ENCODE measurements around the gene THAP11.
"Not testable (repeated sequence)": the region's sequence is repeated elsewhere in the genome, so short reads cannot be mapped to it uniquely, and the experiment has no call there.

THAP11 gene

DNA sequence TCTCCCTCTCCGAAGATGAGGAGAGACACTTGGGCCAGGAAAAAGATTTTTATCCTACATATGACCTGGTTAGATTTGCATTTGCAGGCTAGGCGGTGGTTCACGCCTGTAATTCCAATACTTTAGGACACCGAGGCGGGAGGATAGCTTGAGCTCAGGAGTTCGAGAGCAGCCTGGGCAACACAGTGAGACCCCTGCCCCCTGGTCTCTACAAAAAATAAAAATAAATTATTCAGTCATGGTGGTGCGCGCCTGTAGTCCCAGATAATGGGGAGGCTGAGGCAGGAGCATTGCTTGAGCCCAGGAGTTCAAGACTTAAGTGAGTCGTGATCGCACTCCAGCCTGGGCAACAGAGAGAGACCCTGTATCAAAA is 7.9 kb upstream of the THAP11 start:
- DNase-seq (ENCODE audit: low read depth in 3 of 3, low spot score in 1 of 3), result no peak

DNA sequence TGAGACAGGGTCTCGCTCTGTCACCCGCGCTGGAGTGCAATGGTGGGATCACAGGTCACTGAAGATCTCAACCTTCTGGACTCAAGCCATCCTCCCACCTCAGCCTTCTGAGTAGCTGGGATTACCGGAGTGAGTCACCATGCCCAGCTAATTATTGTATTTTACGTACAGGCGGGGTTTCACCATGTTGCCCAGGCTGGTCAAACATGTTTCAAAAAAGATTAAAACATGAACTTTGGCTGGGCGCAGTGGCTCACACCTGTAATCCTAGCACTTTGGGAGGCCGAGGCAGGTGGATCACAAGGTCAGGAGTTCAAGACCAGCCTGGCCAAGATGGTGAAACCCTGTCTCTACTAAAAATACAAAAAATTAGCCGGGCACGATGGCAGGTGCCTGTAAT is 4.9 kb upstream of the THAP11 start:
- not testable (repeated sequence) for DNase-seq (ENCODE audit: low read depth in 3 of 3, low spot score in 1 of 3)

DNA sequence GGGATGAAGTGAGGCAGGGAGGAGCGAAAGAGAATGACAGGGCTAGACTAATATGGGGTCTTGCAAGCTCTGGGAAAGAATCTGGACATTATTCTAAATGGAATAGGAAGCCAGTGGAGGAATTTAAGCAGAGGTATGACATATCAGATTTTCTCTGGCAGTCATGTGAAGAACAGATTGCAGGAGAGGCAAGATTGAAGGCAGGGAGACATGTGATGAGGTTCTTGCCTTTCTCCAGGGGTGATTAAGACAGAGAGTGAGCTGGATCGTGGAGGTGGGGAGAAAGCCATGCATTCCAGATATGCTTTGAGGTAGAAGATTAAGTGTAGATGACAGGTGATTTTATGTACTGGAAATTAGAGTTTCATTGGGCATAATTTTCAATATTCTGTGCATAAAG is 4.3 kb upstream of the THAP11 start:
- no peak for DNase-seq (ENCODE audit: low read depth in 3 of 3, low spot score in 1 of 3)

DNA sequence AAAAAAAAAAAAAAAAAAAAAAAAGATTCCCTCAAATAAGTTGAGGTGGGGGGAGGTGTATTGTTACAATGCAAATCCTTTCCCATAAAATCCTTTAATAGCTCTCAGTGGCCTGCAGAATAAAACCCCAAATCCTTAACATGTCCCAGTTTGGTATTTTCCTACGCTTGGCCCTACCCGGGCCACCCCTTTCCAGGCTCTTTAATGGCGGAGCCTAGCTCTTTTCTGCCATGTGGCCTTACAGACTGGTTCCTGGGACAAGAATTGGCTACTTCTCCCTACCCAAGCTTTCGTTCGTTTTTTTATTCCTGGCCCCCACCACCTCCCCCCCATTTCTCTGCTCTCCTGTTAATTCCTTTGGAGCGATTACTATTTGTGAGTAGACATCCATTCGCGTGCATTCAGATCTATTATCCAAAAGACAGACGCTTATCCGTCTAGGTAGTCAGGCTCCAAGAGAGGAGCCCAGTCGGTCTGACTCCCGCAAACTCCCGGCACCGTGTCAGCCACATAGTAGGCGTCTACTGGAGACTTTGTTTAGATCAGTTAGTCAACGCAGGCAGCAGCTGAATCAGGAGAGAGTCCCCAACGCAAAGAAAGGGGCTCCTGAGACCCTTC is 813 bp upstream of the THAP11 start:
- no peak for DNase-seq (ENCODE audit: low read depth in 3 of 3, low spot score in 1 of 3)

DNA sequence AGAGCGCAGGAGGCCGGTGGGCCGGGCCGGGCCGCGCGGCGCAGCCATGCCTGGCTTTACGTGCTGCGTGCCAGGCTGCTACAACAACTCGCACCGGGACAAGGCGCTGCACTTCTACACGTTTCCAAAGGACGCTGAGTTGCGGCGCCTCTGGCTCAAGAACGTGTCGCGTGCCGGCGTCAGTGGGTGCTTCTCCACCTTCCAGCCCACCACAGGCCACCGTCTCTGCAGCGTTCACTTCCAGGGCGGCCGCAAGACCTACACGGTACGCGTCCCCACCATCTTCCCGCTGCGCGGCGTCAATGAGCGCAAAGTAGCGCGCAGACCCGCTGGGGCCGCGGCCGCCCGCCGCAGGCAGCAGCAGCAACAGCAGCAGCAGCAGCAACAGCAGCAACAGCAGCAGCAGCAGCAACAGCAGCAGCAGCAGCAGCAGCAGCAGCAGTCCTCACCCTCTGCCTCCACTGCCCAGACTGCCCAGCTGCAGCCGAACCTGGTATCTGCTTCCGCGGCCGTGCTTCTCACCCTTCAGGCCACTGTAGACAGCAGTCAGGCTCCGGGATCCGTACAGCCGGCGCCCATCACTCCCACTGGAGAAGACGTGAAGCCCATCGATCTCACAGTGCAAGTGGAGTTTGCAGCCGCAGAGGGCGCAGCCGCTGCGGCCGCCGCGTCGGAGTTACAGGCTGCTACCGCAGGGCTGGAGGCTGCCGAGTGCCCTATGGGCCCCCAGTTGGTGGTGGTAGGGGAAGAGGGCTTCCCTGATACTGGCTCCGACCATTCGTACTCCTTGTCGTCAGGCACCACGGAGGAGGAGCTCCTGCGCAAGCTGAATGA is 606 bp downstream of the THAP11 start:
- DNase-seq (ENCODE audit: low read depth in 3 of 3, low spot score in 1 of 3), result peak in 1 of 3 donors; percentile 38

DNA sequence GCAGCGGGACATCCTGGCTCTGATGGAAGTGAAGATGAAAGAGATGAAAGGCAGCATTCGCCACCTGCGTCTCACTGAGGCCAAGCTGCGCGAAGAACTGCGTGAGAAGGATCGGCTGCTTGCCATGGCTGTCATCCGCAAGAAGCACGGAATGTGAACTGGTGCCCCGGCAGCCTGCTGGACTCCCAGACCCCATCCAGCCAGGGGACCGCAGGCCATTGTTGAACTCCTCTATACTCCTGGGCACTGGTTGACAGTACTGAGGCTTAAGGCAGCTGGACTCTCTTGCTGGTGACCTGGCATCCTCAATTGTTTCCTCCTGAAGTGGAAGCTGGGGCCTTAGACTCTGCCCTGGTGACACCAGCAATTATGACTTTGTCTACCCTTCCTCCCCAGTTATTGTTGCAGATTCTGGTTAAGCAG is 1.2 kb downstream of the THAP11 start:
- no peak for DNase-seq (ENCODE audit: low read depth in 3 of 3, low spot score in 1 of 3)

DNA sequence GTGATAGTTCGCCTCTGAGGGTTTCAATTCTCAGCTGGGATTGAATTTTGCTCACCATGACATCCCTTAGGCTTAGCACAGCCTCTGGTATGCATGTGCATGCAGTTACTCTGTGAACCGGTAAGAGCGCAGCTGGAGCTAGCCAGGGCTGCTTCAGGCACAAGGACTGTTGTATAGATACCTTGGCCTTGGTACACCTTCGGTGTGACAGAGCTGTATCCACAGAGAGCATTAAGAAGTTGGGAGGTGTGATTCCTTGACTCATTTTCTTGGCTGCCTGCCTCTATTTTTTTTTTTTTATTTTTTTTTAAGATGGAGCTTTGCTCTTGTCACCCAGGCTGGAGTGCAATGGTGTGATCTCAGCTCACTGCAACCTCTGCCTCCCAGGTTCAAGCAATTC is 2.4 kb downstream of the THAP11 start:
- no peak for DNase-seq (ENCODE audit: low read depth in 3 of 3, low spot score in 1 of 3)

DNA sequence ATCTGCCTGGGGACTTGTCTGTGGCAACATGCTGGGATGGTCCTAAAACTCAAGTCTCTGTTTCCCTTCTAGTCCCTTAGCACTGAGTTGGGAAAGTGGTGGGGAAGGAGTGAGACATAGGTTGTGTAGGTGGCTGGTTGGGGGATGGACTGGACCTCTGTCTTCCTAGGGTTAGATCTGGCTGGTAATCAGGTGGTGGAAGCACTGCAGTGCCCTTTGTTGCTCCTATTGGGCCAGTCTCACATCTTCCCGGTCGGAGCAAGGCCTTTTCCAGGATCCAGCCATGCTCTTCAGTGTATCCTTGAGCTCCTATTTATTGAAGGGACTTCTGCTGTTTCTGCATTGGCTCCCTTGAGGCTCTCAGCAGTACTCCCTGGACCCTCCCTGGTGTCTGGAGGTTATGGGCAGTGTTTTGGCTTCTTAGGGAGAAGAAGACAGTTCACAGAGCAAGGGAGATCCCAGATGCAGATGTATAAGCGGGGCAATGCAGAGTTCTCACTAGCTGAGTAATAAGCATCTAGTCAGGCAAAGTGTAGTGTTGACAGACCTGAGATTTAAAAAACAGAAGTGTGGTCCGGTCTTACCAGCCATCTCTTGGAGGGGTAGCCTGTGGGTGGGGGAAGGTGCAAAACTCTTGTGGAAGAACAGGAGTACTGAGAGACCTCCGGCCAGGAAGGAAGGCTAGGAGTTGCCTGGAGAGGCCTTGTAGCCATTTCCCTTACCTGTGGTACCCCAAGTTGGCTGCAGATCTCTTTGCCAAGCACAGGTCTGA is 3.4 kb downstream of the THAP11 start:
- no peak for DNase-seq (ENCODE audit: low read depth in 3 of 3, low spot score in 1 of 3)

DNA sequence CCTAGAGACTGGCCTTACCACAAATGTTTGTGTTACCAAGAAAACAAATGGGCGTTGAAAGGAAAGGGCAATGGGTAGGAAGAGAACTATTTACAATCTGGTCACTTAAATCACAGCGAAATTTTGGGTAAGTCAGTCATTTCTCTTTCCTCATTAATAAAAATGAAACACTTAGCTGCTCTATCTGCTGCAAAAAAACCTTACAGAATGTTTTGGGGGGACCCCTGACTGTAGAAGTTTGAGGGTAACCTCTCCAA is 3.9 kb downstream of the THAP11 start:
- no peak for DNase-seq (ENCODE audit: low read depth in 3 of 3, low spot score in 1 of 3)

DNA sequence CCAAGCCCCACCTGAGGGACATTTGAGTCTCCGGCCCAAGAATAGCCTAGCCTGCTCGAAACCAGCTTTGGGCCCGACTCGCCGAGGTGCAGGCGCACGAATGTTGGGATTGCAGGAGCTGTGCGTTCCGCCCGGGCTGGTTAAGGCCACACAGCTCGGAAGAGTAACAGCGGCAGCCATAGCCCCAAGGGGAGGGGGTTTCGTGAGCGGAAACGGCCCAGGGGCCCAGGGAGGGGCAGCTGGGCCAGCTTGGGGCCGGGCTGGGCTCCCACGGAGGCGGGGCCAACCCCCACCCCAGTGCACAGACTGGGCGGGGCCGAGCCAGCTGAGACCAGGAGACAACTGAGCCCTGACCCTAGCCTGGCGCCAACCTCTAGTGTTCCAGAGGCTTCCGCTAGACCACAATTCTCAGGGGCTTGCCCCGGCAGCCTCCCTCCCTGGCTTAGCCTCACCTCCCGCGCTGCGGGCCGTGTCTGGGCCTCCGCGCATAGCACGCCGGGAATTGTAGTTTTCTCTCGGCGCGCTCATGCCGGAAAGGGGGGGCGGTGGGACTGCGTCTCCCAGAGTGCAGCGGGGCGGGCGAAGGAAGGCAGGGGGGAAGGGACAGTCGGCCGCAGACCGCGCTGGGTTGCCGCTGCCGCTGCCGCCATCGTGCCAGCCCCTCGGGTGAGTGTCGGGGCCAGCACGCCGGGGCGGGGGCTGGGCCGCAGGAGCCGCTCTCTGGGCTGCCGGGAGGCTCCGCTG is 4.4 kb downstream of the THAP11 start, which contains the start of gene NUTF2:
Gene NUTF2, plus strand, starts transcription at position 614 of the 744 bp plus-strand sequence. CDS start 18,198 bp downstream, outside the sequence.
- DNase-seq (ENCODE audit: low read depth in 3 of 3, low spot score in 1 of 3), result peak; percentile 81 to 89 (median 87)

DNA sequence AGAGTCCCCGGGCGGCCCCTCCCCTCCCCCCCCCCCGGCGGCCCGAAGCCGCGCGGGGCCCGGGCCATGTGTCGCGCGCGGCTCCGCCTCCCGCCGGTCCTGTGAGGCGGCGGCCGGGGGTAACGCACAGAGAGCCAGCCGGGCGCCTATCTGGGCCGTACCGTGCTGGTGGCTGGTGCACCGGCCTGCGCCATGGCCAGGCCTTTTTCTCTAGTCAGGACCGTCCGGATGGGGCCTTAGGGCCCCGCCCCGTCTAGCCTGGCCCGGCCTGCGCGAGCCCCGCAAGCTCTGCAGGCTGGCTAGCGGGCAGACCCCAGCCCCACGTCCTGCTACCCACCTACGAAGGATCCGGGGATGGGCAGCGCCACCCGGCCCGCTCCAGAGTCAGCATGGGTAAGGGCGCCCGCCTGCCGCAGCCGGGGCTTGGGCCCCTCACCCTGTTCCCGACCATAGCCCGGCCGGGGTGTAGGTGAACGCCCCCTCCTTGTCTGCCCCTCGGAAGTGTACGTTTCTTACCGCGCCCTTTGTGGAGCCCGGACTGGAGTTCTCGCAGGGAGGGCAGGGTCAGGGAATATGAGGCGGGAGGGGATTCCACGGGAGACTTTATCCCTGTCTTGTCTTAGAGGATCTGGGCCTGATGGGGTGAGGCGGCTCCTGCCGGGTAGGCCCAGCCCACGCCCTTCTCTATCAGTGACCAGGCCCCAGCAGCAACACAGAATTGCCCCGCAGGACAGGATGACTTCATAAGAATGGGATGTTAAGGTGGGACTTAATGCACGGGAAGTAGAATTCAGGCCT is 5.1 kb downstream of the THAP11 start, which contains the start of gene CENPT:
Gene CENPT, minus strand, starts transcription at position 630 of the 798 bp plus-strand sequence. CDS start 13,834 bp downstream, outside the sequence.
- DNase-seq (ENCODE audit: low read depth in 3 of 3, low spot score in 1 of 3), result peak in 1 of 3 donors; percentile 24

DNA sequence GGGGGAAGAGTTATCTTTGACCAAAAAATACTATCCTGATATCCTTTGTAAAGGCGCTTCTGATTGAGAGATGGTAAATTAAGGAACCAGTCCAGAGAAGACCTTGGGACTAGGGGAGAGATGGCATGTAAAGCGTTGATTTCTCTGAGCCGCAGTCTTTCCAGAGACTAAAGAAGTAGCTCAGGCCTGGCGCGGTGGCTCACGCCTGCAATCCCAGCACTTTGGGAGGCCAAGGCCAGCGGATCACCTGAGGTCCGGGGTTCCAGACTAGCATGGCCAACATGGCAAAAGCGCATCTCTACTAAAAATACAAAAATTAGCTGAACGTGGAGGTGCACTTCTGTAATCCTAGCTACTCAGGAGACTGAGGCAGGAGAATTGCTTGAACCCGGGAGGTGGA is 6.0 kb downstream of the THAP11 start:
- no peak for DNase-seq (ENCODE audit: low read depth in 3 of 3, low spot score in 1 of 3)

DNA sequence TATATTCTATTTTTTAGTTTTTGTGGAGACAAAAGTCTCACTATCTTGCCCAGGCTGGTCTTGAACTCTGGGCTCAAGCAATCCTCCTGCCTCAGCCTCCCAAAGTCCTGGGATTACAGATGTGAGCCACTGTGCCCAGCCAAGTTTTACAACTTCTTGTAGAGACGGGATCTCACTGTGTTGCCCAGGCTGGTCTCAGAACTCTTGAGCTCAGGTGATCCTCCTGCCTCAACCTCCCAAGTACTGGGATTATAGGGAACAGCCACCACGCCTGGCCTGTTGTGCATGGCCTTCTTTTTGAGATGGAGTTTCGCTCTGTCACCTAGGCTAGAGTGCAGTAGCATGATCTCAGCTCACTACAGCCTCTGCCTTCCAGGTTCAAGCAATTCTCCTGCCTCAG is 11.6 kb downstream of the THAP11 start:
- no peak for DNase-seq (ENCODE audit: low read depth in 3 of 3, low spot score in 1 of 3)

DNA sequence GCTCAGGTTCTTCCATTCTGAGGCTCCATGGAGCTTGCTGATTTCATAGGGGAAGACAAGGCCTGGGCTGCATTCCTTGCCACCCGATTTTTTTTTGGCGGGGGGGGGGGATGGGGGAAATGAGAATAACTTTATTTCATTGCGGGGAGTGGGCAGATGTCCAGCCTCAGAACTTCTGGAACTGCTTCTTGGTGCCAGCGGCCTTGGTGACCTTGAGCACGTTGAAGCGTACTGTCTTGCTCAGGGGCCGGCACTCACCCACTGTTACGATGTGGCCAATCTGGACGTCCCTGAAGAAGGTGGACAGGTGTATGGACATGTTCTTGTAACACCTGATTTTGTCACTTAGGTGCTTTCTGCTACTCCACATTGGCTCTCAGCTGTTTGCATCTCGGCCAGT is 13.7 kb downstream of the THAP11 start:
- no peak for DNase-seq (ENCODE audit: low read depth in 3 of 3, low spot score in 1 of 3)

DNA sequence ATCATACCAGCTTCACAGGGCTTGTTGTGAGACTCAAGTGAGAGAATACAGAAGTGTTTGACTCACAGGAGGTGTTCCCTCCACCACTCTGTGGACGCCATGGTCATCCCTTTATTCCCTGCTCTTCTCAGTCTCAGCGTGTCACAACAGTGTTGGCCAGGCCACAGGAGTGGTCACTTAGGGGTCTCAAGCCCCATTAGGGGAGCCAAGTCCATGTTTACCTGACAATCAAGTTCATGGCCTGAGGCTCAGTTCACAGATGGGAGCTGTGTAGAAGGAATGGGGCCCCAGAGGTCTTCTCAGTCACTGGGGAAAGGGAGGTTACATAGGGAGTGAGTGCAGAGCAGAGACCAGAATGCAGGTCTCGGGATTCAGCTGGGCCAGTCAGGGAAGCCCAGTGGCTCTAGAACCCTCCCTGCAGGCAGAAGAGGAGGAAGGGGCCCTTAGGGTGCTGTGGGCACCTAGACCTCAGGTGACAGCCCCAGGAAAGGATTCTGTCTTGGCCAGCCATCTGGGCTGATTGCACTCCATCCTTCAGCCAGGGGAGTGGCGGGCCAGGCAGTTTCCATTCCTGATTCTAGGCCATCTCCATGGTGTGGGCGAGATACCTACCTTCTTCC is 14.9 kb downstream of the THAP11 start:
- DNase-seq (ENCODE audit: low read depth in 3 of 3, low spot score in 1 of 3), result no peak

DNA sequence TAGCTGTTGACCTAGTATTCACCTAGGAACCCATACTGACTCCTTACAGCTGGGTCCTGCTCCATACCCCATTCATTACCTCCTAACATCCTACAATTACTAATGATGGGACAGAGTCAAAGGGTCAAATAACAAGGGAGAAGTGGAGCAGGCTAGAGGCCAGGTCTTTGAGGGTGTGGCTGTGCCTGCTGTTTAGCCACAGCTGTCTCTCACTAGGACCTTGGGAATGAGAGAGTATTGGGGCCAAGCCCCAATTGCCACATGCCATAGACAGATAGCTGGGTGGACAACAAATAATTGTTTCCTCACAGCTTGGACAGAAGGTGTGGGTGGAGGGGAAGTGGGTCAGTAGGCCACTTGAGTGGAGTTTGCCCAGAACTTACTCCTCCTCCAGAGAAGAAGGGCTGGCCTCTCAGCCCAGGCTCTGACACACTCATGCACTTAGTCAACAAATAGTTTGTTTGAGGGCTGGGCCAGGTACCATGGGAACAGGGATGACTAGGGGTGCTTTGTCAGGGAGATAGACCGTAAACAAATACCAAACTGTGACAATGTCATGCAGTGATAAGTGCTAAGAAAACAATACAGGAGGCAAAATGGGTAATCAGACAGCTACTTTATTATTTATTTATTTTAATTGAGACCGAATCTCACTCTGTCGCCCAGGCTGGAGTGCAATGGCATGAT is 15.6 kb downstream of the THAP11 start:
- no peak for DNase-seq (ENCODE audit: low read depth in 3 of 3, low spot score in 1 of 3)

DNA sequence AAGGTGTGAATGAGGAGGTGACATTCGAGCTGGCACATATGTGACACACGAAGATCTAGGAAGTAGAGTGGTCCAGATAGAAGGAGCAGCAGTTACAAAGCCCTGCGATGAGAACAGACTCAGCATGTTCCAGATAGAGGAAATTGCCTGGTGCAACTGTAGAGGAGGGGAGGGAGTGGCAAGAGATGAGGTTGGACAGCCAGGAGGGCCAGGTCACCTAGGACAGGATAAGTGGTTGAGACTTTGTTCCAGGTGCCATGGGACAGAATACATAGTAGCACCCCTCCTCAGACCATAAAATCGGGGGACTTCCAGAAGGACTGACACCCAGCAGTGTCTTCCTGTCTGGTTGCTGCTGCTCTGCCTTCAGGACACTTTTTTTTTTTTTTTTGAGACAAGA is 16.4 kb downstream of the THAP11 start:
- no peak for DNase-seq (ENCODE audit: low read depth in 3 of 3, low spot score in 1 of 3)

DNA sequence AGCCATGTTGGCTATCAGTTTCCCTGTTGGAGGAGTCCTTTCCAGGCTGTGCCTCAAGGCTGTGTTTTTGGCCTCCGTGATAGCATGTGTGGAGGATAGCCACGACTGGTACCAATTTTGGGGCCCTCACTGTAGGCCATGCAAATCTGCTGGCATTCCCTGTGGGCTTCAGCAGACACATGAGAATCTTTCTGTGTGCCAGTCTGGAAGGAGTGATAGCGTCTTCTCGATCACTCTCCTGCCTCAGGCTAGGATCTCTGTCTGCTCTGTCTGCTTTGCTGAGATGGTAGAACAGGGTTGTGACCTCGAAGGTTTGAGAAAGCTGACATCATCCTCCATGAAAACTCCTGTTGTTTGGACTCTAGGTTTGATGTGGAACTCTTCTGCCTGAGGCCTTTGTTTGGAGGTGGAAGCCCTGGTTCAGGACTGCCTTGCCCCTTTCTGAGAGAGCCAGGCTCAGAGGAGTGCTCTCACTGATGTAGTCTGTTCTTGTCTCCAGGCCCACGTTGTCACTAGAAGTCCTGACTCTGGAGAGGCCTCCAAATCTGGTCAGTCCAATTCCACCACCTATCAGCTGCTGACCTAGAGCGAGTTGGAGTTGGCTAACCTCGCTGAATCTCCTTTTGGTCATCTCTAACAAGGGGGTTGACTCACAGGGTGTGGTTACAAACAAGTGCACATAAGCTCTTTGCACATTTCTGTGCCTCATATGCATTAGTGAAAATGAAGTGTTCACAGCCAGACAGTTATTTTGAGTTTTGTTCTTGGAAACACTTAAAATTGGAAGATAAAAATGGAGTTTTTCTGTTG is 18.7 kb downstream of the THAP11 start:
- DNase-seq (ENCODE audit: low read depth in 3 of 3, low spot score in 1 of 3), result no peak

DNA sequence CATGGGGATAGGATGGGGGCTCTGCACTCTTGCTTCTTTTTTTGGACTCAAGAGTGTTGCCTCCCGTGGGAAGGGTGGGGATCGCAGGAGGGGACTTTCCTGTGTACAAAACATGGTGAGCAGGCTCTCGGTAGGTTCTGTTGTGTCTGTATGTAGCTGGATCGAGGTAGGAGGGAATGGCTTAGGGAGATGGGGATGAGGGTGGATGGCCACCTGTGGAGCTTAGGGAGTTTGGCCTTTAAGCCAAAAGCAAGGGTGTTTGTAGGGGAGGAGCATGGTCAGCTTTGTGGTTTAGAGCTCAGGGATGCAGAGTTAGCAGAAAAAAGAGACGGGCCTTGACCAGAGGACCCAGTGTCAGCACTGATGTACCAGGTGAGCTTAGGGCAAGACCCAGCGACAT is 19.8 kb downstream of the THAP11 start:
- DNase-seq (ENCODE audit: low read depth in 3 of 3, low spot score in 1 of 3), result no peak

Measured in stimulated activated CD4-positive, alpha-beta T cell treated with anti-CD3 and anti-CD28 coated beads, TNF-alpha, amount 100 ng/mL, for 1 hour (primary cell).